Pancreas (tissue), 10 donors: Measurements from ENCODE around the gene RTEL1. TPM values are rescaled to one million over a fixed set of nuclear protein-coding genes. Genes with fewer than 3 reads are reported as not detected.

Source experiments
- ATAC-seq, 4 donors: fragments of 200-7000 bp; cut with Tn5 transposase; one replicate each; pipeline versions ENCODE4 v1.8.0 to v1.9.1; 2020; ENCODE audit warnings: mild to moderate bottlenecking in 4 of 4, moderate library complexity in 4 of 4
- DNase-seq, 6 donors: peaks; one replicate each; pipeline ENCODE4 v3.0.0-alpha.2; 2020
- FAIRE-seq: peaks from 2 replicates; lab custom pipeline; 2012; peaks lifted over from hg19 to GRCh38; lab: Jason Lieb, UNC
- H3K27ac ChIP-seq, 4 donors: fragments of 200-600 bp; sonication (generic); 1 replicate in 3 of 4; 2 replicates in 1 of 4; pipeline versions ENCODE4 v1.5.0 to v1.8.0; 2020
- H3K27me3 ChIP-seq, 4 donors: fragments of 200-600 bp; one replicate each; pipeline ENCODE4 v1.8.0; 2021
- H3K36me3 ChIP-seq, 3 donors: fragments of 200-600 bp; sonication (generic) in 1 of 3; one replicate each; pipeline versions ENCODE4 v1.5.0 to v1.8.0; 2020 to 2021
- H3K4me1 ChIP-seq, 3 donors: fragments of 200-600 bp; one replicate each; pipeline ENCODE4 v1.8.0; 2021
- H3K4me3 ChIP-seq, 4 donors: fragments of 200-600 bp; sonication (generic) in 2 of 4; one replicate each; pipeline versions ENCODE4 v1.5.0 to v1.8.0; 2020 to 2021
- H3K9me3 ChIP-seq, 4 donors: fragments of 200-600 bp; one replicate each; pipeline ENCODE4 v1.8.0; 2021
- WGBS, 2 donors: extraction: QIAGEN DNeasy Blood & Tissue Kit; methylation state at CpG; one replicate each; pipeline ENCODE4 v1.1.7; 2013; 5-methylcytosine and 5-hydroxymethylcytosine counted together
- intact Hi-C, 3 donors: fragments of 100-400 bp; cut with DNase I; formaldehyde crosslinking; loops; one replicate each; pipeline versions ENCODE4 v1.11.1 to v1.14.2; 2022
- polyA plus RNA-seq, 2 donors: library from polyadenylated mRNA; stranded (reverse); fragments of 200-250 nt; gene quantifications; one replicate each; pipeline ENCODE4 v1.2.3, GENCODE V29; 2013
- total RNA-seq, 6 donors: library from RNA; stranded (reverse); fragmentation: NEBNext Ultra II Directional in 4 of 6; extraction: Animal tissue kit (Norgen Biotek cat#: 25700) in 4 of 6; gene quantifications; one replicate each; pipeline versions ENCODE4 v1.2.1 to v1.2.4, GENCODE V29; 2021 to 2023
- TF ChIP-seq, protein P1 (sequence below), 4 donors: fragments of 200-600 bp; sonication (generic) in 3 of 4; IDR thresholded peaks; one replicate each; pipeline versions ENCODE4 v1.5.0 to v1.8.0; 2021; ENCODE audit warnings: antibody characterized with exemption in 4 of 4
- donor health status: healthy with polysubstance abuse.
- donor health status: DM: no; HTN: no; CAD: no; lungs with moderate emphysema.
- donor health status: DM: no; HTN: no; CAD: no.
- donor health status: control.
- donor health status: control.
- donor health status: Bipolar disorder and iron deficiency.
- donor health status: DM: yes; HTN: yes; CAD: no.
- donor health status: DM: no; HTN: no; CAD: no.
- donor health status: DM: no; HTN: no; CAD: no.
- donor health status: DM: yes; HTN: yes; CAD: no.

The RTEL1 gene
- total and polyA plus RNA-seq, 8 donors = 10.5 to 36.6 (median 15.0) TPM

DNA sequence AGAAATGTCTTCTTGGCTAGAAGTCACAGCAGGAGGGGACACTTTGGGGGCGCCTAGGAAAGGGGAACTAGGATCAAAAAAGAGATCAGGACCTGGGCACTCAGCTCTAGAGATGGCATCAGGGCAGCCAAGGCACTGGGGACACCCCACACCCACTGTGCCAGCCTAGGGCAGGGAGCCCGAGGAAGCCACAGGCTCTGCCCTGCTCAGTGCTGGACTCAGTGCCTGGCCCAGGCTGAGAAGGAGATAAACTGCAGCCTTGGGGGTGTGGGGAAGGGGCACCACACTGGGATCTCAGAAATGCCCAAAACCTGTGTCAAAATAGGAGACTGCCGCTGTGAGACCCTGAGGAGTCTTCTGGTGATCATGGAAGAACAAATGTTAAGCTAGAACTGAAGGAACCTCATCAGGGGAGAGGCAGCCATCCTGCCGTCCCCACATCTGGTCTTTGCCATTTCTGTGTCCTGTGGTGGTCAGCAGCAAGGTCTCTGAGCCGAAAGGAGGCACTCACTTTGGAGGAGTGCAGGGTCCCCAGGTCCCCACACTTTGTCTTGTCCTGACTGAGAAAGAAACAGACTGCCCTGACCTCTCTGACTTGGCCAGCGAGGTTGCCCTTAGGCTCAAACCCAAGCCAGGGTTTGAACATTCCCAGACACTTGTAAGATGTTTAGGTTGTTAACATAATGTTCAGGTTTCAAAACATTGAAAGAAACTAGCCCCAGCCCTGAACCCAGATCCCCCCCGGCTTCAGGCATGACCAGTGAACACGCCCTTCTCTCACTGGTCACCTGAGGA lies 47.3 kb downstream of the RTEL1 start:
- no peak overlapping the region for H3K4me3 ChIP-seq
- FAIRE-seq = no peak
- WGBS, 2 donors = 85 to 92% methylated on average over 8 of the region's 8 CpGs
- H3K4me1 ChIP-seq = peaks cover 0 to 16% (median 6%) of the 10 kb centered on the region in 3 donors
- H3K27ac ChIP-seq = no peak overlapping the region
- H3K27me3 ChIP-seq = no peaks in the 10 kb centered on the region
- H3K36me3 ChIP-seq = peaks cover 0 to 7% (median 0%) of the 10 kb centered on the region in 3 donors
- ATAC-seq = no peak
- H3K9me3 ChIP-seq = no peaks in the 10 kb centered on the region
- DNase-seq = peak in 1 of 6 donors; percentile 15
- TF ChIP-seq, protein P1, sequence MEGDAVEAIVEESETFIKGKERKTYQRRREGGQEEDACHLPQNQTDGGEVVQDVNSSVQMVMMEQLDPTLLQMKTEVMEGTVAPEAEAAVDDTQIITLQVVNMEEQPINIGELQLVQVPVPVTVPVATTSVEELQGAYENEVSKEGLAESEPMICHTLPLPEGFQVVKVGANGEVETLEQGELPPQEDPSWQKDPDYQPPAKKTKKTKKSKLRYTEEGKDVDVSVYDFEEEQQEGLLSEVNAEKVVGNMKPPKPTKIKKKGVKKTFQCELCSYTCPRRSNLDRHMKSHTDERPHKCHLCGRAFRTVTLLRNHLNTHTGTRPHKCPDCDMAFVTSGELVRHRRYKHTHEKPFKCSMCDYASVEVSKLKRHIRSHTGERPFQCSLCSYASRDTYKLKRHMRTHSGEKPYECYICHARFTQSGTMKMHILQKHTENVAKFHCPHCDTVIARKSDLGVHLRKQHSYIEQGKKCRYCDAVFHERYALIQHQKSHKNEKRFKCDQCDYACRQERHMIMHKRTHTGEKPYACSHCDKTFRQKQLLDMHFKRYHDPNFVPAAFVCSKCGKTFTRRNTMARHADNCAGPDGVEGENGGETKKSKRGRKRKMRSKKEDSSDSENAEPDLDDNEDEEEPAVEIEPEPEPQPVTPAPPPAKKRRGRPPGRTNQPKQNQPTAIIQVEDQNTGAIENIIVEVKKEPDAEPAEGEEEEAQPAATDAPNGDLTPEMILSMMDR (IDR thresholded peaks at IDR 0.05) = no peak
- intact Hi-C loops = no loop called here

DNA sequence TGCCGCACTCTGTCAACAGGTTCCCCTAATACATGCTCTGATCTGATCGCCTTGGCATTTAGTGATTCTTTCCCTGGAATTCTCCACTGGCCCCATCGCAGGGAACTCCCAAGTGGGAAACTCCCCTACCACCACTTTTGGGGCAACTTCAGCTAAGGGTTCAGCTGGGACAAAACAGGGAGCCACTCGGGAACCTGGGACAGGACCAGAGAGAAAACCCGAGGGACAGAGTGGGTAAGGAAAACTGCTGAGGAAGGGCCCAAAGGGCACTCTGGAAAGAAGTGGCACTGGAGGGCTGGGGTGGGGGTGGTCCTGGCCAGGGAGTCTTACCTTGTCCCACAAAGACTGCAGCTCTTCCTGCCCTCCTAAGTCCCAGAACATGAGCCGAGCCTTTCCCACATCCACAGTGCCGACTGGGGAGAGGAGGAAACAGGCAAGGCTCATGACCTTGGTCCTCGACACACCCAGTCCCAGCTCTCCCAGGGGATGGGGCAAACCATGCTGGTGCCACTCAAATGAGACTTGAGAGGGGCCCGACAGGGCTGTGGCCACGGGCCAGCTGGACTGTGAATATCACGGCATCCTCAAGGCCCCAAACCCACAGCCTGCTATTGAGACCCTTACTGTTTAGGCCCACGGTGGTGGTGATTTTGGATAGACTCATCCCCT lies 48.0 kb downstream of the RTEL1 start:
- Histone ChIP-seq H3K27me3 (no peaks in the 10 kb centered on the region), H3K36me3 (peaks cover 0 to 7% (median 0%) of the 10 kb centered on the region in 3 donors), H3K4me3 (peak overlapping the region in 2 of 4 donors; percentile 62 to 97), H3K27ac (no peak overlapping the region), H3K9me3 (no peaks in the 10 kb centered on the region), H3K4me1 (peaks cover 0 to 16% (median 6%) of the 10 kb centered on the region in 3 donors)
- 57 to 71% methylated on average over 12 of the region's 12 CpGs for WGBS, 2 donors
- peak in 1 of 6 donors; percentile 19 for DNase-seq
- TF ChIP-seq, protein P1 (IDR thresholded peaks at IDR 0.05) = no peak
- ATAC-seq = no peak
- no peak for FAIRE-seq
- intact Hi-C loops = no loop called here

DNA sequence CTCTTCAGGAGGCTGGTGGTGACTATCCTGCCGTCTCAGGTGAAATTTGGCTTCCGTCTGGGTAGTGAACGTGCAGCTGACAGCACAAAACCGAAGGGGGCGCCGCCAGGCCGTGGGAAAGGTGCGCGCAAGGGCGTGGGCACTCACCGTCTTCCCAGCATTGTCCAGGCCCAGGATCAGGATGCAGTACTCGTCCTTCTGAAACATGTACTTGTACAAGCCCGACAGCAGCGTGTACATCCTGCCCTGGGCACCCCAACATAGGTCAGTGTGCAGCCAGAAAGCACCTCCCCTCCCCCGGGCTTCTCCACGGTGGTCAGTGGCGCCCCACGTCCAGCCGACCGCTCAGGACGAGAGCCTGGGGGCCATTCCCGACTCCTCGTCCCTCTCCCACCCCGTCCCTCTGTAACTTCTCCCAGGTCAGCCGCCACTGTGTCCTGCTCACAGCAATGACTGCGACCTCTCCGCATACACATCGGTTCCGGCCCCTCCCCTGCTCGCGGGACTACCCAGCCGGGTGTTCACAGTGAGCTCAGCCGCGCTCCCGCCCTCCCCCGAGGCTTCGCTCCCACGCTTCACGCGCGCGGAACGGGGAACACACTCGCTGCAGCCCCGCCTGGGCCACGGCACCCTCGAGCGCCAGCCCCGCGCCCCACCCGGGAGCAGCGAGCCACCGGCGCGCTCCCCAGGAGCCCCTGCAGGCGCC lies 48.9 kb downstream of the RTEL1 start:
- H3K4me1 ChIP-seq = peaks cover 0 to 16% (median 6%) of the 10 kb centered on the region in 3 donors
- DNase-seq = peak; percentile 33 to 82 (median 49)
- no peak for FAIRE-seq
- intact Hi-C loops = no loop called here
- peak; percentile 26 to 44 (median 34) for ATAC-seq
- peak overlapping the region; percentile 62 to 97 (median 77) for H3K4me3 ChIP-seq
- TF ChIP-seq, protein P1 (IDR thresholded peaks at IDR 0.05) = no peak
- no peaks in the 10 kb centered on the region for H3K27me3 ChIP-seq
- H3K36me3 ChIP-seq = peaks cover 2 to 7% (median 3%) of the 10 kb centered on the region in 3 donors
- no peaks in the 10 kb centered on the region for H3K9me3 ChIP-seq
- WGBS, 2 donors = 2 to 3% methylated on average over 50 to 56 of the region's 56 CpGs
- peak overlapping the region; percentile 67 to 73 (median 72) for H3K27ac ChIP-seq

DNA sequence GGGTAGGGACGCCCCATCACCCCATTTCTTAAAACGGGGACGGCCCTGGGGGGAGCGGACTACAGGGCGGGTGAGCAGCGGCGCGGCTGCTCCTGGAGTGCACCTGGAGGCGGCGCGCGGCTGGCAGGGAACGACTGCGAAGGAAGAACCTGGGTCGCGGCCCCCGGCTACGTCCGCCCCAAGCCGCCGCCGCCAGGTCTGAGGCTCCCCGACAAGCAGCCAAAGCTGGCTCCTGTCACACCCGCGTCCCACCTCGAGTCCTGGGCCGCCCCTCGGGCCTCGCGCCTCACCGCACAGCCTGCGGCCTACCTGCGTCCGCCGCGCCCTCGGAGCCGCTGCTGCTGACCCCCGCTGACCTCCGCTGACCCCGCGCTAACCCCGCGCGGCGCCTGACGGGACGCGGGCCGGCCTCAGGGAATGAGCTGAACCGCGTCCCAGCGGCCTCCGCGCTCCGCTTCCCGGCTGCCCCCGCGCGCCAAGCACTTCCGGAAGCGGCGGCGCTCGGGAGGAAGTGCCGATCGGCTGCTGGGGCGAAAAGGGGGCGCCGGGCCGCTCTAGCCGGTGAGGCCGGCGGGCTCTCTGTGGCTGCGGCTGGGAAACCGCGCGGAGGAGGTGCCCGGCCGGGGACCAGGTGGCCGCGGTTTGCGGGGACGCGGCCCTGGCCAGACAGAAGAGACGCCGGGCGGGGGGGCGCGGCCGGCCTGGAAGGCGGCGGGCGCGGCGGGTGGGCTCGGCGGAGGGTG lies 49.6 kb downstream of the RTEL1 start, which contains the start of the genes ARFRP1 and ZGPAT:
Gene ARFRP1 (minus strand): TSS at position 419 of the 743 bp plus-strand sequence. CDS start 885 bp downstream, outside the sequence.
Gene ZGPAT (plus strand): TSS at position 482 of the 743 bp plus-strand sequence. CDS start 542 bp downstream, outside the sequence.
- DNase-seq (peak; percentile 84 to 98 (median 89)), FAIRE-seq (no peak), ATAC-seq (peak; percentile 95 to 98 (median 98))
- Histone ChIP-seq H3K4me3 (peak within 1 kb of the TSS; percentile 62 to 97 (median 77)), H3K27me3 (no peaks in the 10 kb centered on the region), H3K27ac (peak within 1 kb of the TSS; percentile 67 to 73 (median 72)), H3K4me1 (peaks cover 0 to 16% (median 6%) of the 10 kb centered on the region in 3 donors), H3K9me3 (no peaks in the 10 kb centered on the region), H3K36me3 (peaks cover 4 to 9% (median 5%) of the 10 kb centered on the region in 3 donors)
- 1% methylated on average over 55 to 98 of the region's 98 CpGs for WGBS, 2 donors
- intact Hi-C loops = no loop called here
- TF ChIP-seq, protein P1 (IDR thresholded peaks at IDR 0.05) = no peak
